ENCODE results near the gene PDGFC.

PDGFC gene

GRCh38 chr4:156824451-156825060 lies 147.0 kb downstream of the PDGFC start:
- no peak for DNase-seq

- DNase-seq = no peak
Observed at GRCh38 chr4:156820931-156821330, 150.7 kb downstream of the PDGFC start.

GRCh38 chr4:156816360-156816755 lies 155.2 kb downstream of the PDGFC start:
- no peak for DNase-seq

- no peak for DNase-seq
Observed at GRCh38 chr4:156815717-156816359, 155.8 kb downstream of the PDGFC start.

GRCh38 chr4:156811963-156812362 lies 159.6 kb downstream of the PDGFC start:
- no peak for DNase-seq

- DNase-seq = no peak
Observed at GRCh38 chr4:156811286-156811685, 160.3 kb downstream of the PDGFC start.

- no peak for DNase-seq
Observed at GRCh38 chr4:156805696-156806095, 165.9 kb downstream of the PDGFC start.

- no peak for DNase-seq
Observed at GRCh38 chr4:156803056-156803455, 168.5 kb downstream of the PDGFC start.

GRCh38 chr4:156800463-156800862 lies 171.1 kb downstream of the PDGFC start:
- no peak for DNase-seq

- DNase-seq = no peak
Observed at GRCh38 chr4:156799121-156799589, 172.4 kb downstream of the PDGFC start.

GRCh38 chr4:156798438-156798837 lies 173.2 kb downstream of the PDGFC start:
- DNase-seq = no peak

GRCh38 chr4:156797206-156797605 lies 174.4 kb downstream of the PDGFC start:
- DNase-seq = no peak

GRCh38 chr4:156795727-156796126 lies 175.9 kb downstream of the PDGFC start:
- no peak for DNase-seq

- DNase-seq = no peak
Observed at GRCh38 chr4:156794863-156795262, 176.7 kb downstream of the PDGFC start.

GRCh38 chr4:156792462-156793085 lies 179.0 kb downstream of the PDGFC start:
- DNase-seq = no peak

- no peak for DNase-seq
Observed at GRCh38 chr4:156790866-156791265, 180.7 kb downstream of the PDGFC start.

- DNase-seq = no peak
Observed at GRCh38 chr4:156788782-156789181, 182.8 kb downstream of the PDGFC start.

GRCh38 chr4:156786713-156787112 lies 184.9 kb downstream of the PDGFC start:
- no peak for DNase-seq

- no peak for DNase-seq
Observed at GRCh38 chr4:156784970-156785369, 186.6 kb downstream of the PDGFC start.

GRCh38 chr4:156783966-156784365 lies 187.6 kb downstream of the PDGFC start:
- DNase-seq = no peak

- DNase-seq = no peak
Observed at GRCh38 chr4:156782491-156782890, 189.1 kb downstream of the PDGFC start.

GRCh38 chr4:156781852-156782251 lies 189.7 kb downstream of the PDGFC start:
- no peak for DNase-seq

GRCh38 chr4:156779774-156780173 lies 191.8 kb downstream of the PDGFC start:
- DNase-seq = no peak

- DNase-seq = no peak
Observed at GRCh38 chr4:156779042-156779441, 192.6 kb downstream of the PDGFC start.

Data from GDM1 (cell line).